ENCODE measurements around the gene EMP2.
"Not testable (repeated sequence)": the region's sequence is repeated elsewhere in the genome, so short reads cannot be mapped to it uniquely, and the experiment has no call there.

The EMP2 gene, protein sequence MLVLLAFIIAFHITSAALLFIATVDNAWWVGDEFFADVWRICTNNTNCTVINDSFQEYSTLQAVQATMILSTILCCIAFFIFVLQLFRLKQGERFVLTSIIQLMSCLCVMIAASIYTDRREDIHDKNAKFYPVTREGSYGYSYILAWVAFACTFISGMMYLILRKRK

DNA sequence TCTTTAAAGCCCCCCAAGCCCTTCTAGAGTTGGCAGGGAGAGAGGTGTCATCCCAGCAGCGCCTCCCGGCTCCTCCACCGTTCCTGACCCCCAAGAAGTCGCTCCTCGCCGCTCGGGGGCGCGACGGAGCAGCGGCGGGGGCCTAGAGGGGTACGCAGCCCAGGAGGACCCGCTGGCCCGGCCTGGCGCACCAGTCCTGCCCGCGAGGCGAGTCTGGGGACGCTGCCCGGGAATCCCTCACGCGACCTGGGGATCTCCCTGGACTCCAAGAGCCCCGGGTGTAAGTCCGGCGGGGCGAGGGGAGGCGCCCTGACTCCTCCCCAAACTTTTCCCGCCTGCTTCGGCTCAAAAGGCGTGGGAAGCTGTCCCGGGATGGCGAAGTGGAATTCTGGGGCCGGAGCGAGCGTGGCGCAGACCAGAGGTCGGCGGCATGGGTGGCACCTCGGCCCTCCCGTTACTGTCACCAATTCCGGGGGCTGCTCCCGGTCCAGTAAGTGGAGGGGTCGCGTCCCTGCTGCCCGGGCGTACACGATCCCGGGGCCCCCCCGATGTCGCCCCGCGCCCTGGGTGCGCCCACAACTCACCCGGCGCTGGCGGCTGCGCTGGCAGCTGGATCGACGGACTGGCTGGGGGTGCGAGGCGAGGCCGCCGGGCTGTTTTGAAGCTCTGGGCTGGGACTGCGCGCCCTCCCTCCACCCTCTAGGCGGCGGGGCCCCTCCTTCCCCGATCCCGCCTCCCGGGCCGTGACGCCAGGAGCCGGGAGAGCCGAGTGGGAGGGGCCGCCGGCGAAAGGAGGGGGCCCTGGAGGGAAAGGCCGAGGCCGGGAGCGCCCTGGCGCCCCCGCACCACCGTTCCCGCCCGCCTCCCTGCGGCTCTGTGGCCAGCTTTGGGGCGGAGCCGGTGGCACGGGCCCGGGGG lies at the start of gene EMP2:
TSS of gene EMP2 (minus strand) at position 634 of the 918 bp plus-strand sequence. CDS start 32,981 bp downstream, outside the sequence.
- no peak for DNase-seq

DNA sequence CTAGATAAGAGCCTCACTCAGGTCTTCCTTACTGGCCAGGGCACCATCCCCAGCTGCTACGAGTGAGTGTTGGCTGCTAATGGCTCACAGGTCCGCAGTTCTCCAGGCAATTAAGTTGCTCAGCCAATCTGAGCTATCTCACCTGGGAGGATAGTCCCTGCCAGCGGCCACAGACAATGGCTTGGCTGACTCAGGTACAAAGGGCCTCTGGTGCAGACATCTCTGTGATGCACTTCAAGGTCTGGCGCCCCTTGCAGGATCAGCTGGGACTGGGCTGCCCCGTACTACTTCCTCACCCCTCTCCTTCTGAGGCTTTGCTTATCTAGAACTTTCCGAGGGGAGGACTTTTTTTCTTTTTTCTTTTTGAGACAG lies 49.2 kb upstream of the EMP2 start:
- DNase-seq: no peak

DNA sequence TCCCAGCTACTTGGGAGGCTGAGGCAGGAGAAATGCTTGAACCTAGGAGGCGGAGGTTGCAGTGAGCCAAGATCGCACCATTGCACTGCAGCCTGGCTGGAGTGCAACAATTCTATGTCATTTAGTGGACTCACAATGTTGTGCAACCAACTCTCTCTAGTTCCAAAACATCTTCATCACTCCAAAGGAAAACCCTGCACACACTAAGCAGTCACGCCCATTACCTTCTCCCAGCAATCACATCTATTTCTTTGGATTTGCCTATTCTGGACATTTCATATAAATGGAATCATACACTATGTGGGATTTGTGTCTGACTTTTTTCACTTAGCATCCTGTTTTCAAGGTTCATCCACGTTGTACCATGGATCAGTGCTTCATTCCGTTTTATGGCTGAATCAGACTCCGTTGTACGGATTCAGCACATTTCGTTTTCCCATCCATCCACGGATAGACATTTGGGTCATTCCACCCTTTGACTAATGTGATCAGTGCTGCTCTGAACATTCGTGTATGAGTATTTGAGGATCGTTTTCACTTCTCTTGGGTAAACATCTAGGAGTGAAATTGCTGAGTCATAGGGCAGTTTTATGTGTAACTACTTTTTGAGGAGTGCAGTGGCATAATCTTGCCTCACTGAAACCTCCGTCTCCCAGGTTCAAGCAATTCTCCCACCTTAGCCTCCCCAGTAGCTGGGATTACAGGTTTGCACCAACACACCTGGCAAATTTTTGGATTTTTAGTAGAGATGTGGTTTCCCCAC lies 45.4 kb upstream of the EMP2 start:
- no peak for DNase-seq

DNA sequence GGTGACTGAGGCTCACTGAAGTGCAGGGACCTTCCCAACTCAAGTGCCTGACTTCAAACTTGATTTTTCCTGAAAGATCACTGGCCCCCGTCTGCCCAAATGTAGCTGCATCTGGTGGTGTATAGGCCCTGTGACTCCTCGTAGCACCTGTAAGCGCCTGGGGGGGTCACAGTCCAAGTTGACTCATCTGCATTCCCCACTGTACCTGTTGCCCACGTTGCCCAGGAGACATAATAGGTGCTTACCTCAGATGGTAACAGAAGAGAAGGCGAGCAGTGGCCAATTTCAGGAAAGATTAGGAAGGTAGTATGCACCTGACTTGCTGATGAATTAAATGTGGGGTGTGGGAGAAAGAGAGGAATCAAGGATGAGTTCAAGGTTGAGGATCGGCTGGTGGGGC lies 44.1 kb upstream of the EMP2 start:
- no peak for DNase-seq

DNA sequence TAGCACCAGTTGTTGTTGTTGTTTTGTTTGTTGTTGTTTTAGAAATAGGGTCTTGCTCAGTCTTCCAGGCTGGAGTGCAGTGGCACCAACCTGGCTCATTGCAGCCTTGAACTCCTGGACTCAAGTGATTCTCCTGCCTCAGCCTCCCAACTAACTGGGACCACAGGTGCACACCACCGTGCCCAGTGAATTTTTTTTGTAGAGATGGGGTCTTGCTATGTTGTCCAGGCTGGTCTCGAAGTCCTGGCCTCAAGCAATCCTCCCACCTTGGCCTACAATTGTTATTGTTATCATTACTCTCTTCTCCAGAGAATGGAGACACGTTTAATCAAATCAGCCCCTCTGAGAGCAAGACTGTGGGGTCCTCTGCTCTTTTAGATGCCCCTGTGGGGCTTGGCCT lies 42.7 kb upstream of the EMP2 start:
- DNase-seq: no peak

DNA sequence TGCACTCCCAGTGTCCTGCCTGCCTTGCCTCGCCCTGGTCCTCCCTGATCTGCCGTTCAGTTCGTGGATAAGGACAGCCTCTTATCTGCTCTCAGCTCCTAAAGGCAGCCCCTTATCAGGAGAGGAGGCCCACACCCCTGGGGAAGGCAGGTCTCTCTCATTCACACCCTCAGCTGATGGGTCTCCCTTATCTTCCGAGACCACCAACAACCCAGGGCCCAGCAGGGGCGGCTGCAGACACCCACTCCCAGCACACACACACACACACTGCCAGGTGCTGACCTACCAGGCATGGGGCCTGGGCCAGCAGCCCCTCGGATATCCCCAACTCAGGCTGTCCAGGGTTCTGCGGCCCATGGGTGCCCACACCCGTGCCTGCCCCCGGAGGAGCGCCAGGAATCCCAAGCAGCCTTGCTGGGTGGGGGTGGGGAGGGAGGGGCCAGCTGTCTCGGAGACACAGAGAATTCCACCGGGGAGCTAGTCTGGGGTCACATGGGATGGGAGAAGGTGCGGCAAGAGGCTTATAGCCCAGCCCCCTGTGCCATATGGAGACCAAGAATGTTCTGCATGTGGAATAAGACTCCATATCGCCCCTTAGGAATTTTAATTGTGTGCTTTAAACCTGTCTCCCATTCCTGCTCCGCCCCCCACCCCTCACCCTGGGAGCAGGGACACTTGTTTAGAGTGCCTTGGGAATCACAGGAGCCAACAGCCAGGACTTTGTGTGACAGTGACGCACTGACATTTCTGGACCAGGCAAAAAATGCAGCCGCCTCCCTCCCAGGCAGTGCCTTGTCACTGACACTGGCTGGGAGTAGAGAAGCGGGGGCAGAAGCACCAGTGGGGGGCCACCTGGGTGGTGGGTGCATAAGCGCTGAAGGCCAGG lies 41.9 kb upstream of the EMP2 start:
- no peak for DNase-seq

DNA sequence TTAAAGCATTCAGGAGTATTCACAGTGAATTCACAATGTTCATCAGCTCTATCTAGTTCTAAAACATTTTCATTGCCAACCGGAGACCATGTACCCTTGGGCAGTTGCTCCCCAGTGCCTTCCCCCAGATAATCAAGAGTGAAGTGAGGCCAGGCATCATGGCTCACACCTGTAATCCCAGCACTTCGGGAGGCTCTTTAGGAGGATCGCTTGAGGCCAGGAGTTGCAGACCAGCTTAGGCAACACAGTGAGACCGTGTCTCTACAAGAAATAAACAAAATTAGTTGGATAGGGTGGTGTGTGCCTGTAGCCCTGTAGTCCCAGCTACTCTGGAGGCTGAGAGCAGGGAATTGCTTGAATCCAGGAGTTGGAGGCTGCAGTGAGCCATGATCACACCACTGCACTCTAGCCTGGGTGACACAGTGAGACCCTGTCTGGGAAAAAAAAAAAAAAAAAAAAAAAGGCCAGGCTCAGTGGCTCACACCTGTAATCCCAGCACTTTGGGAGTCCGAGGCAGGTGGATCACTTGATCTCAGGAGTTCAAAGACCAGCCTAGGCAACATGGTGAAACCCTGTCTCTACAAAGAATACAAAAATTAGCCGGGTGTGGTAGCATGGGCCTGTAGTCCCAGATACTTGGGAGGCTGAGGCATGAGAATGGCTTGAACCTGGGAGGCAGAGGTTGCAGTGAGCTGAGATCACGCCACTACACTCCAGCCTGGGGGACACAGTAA lies 41.0 kb upstream of the EMP2 start:
- DNase-seq: not testable (repeated sequence)

DNA sequence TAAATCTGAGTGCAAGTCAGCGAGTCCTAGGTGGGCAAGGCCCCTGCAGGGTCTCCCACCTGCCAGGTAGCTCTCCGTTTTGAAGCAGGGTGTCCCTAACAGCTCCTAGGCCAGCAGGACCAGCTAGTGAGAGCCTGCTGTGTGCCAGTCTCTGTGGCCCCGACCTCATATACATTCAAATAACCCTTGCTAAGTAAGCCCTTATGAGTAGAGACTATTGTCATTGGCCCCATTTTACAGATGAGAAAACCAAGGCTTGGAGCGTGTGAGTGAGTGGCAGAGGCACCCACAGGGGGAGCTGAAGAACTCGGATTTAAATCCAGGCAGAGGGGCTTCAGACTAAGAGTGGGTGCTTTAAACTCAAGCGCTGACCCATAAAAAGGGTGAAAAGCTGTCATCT lies 39.7 kb upstream of the EMP2 start:
- no peak for DNase-seq

DNA sequence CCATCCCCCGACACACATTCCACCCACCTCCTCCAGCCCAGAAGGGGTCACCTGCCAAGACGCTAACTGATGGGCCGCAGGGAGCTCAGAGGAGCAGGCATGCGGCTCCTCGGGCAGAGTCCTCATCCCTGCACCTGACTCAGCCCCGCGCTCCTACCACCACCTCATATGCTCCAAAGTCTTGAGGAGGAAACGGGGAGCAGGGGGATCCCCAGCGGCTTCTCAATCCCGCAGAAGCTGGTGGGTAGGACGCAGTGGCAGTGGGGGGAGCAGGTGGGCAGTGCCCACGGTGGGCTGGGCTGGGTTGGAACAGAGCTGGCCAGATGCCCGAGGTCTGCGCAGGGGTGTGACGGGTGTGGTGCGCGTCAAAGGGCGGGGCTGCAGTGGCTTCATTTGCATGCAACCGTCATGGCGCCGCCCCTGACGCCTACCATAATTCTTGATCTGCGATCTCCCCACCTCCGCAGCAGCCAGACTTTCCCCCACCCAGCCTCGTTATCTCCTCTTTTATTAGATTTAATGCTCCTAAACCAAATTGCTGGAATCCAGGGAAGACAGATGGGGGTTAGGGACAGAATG lies 39.0 kb upstream of the EMP2 start:
- no peak for DNase-seq

DNA sequence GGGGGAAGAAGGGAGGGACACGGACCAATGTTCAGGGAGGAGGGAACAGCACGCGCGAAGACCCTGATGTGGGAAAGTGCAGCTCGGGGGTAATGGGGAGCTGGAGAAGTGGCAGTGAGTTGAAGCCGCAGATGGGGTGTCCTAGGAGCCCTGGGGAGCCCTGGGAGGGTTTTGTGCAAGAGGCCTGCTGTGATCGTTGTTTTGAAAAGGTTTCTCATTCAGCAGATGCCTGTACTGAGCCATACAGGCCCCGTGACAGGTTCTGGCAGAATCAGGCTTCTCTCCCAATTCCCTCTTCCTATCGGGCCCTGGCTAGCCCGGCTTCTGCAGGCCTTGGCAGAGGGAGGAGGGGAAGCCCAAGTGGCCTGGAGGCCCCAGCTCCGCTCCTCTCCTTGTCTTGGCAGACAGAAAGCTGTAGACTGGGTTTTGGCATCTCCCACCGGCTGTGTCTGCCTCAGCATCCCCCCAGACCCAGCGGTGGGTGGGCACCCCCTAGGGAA lies 38.4 kb upstream of the EMP2 start:
- no peak for DNase-seq

DNA sequence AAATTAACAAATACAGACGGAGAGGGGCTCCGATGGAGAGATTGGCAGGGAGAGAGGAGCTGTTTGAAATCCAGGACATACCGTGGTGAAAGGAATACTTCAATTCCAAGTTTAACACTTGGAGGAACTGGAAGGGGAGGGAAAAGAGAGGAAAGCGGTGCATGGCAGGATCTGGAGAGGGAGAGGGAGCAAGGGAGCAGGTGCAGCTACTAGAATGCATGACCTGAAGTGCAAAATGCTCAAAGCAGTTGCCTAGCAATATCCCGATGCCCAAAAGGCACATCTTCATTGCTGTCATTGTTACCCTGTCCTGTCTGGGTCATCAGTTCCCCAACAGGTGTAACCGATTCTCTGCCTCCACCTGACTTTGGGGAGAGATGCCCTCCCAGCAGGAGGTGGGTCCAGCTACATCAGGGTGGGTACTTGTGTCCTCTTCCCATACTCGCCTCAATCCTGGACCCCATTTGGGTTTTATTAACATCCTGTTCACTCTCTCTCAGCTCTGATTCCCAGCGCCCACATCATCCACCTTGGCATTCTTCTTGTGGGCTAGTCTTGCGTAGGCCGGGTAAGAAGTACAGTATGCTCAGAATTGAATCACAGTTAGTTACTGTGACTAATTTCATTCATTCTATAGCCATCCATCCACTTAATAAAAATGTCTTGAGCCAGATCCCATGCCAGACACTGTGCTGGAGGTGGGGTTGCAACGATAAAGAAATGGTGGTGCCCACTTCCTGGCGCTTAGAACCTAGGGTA lies 37.4 kb upstream of the EMP2 start:
- no peak for DNase-seq

DNA sequence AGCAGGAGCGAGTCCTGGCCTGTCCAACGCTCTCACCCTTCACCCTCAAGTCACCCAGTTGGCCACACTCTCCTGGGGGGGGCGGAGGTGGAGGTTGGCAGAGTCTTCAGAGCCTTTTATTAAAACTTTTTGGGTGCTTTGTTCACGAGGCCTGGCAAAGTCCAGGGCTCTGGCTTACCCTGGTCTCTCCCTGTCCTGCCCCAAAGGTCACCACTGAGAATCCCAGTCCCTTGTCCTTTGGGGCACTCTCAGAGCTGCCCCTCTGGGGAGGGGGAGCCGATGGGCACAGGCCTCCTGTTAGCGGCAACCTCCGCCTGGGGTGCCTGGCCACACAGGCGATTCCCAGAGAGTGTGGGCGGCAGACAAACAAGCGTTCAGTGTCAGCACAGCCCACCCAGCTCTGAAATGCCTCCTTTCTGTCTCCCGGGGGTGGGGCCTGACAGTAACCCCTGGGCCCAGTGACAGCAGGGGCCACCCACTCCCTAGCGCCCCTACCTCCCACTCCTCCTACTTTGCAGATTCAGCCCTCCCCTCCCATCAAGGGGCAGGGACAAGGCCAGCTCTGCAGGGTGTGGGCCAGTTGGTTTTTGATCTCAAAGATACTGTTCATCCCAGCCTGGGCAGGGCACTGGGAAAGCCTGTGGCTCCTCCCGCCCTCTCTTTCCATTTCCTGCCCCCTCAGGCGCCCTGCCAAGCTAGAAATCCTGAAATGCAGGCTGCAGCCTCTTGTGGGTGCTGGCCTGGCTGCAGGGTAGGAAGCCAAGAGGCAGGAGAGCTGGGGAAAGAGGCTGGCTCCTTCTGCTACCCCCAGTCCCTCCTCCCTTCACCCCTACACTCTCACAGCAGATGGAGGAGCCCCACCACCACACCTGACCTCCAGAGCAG lies 36.6 kb upstream of the EMP2 start:
- DNase-seq: no peak

DNA sequence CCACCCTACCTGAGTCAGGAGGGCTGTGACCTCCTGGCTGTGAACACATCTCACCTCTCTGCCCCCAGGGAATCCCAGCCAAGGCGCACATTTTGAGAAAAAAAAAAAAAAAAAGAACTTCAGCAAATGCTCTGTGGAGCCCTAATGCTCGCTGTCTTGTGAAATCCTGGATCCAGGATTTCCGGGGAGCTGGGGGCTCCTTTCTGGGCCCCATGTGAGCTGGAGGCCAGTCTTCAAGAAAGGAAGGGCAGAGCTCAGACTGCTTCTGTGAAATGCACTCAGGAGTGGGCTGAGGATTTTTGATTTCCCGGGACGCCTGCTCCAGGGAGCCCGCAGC lies 36.0 kb upstream of the EMP2 start:
- DNase-seq: no peak

DNA sequence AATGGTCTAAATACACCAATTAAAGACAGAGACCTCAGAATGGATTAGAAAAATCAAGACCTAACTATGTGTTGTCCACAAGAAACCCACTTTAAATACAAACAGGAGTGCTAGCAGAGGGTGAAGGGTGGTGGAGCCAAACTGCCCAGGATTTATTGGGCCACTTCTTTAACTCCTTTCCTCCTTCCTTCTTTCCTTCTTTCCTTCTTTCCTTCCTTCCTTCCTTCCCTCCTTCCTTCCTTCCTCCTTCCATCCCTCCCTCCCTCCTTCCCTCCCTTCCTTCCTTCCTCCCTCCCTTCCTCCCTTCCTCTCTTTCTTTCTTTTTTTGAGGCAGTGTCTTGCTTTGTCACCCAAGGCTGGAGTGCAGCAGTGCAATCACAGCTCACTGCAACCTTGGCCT lies 34.3 kb upstream of the EMP2 start:
- DNase-seq: no peak

DNA sequence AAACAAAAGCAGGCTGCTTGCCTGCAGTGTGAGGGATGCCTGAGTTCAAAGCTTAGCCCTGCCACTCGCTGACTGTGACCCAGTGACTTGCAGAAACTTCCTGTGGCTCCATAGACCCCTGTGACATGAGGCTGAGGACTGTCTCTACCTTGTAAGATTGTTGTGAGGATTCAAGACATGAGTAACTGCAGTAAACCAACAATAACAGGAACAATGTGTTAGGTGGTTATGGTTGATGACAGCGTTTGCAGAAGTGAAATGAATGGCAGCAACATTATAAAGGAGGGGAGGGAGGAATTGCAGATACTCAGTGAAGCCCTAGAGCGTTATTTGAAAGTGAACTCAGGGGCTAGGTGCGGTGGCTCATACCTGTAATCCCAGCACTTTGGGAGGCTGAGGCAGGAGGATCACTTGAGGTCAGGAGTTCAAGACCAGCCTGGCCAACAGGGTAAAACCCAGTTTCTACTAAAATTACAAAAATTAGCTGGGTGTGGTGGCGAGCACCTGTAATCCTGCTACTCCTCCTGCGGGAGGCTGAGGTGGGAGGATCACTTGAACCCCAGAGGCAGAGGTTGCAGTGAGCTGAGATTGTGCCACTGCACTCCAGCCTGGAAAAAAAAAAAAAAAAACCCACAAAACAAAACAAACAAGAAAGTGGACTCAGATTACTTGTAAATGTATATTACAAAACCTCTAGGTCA lies 33.5 kb upstream of the EMP2 start:
- DNase-seq: no peak

DNA sequence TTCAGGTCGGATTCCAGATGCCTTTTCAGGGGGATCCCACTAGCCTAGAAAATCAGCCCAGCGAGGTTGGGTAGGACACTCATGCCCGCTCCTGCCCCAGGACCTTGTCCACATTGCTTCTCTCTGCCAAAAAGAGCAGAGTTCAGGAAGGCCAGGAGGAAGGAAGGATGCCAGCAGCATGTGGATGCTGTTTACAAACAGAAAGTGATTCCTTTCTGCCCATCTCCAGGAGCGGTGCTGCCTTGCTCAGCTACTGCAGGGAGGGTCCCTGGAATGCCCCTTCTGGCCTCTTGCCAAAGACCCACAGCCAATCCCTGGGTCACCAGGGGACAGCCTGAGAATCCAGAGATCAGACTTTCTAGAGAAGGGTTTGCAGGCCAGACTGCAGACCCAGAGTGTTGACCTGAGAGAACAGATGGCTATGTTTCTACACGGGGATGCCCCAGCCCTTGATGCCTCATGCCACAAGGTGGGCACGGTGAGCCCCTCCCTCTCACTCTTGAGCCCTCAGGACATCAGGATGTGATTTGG lies 32.3 kb upstream of the EMP2 start:
- no peak for DNase-seq

DNA sequence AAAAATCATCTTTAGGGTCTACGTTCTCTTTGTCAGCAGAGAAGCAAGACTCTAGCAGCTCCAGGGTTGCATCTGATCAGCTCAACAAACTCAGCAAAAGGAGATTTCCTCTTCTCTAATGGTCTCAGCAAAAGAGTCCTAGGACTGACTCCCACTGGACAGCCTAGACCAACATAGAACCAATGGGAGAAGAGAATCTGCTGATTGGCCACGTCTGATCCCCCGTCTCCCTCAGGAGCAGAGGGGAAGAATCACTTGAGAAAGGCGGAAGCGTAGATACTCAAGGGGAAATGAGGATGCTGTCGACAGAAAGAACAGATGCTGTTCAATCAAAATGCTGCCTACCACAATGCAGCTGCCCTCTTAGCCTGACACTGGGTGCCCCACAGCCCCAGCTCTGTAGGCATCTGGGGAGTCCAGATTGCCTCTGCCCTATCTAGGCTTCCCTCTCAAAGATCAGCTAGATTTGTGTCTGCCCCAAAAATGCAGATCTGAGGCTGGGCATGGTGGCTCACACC lies 31.5 kb upstream of the EMP2 start:
- no peak for DNase-seq

DNA sequence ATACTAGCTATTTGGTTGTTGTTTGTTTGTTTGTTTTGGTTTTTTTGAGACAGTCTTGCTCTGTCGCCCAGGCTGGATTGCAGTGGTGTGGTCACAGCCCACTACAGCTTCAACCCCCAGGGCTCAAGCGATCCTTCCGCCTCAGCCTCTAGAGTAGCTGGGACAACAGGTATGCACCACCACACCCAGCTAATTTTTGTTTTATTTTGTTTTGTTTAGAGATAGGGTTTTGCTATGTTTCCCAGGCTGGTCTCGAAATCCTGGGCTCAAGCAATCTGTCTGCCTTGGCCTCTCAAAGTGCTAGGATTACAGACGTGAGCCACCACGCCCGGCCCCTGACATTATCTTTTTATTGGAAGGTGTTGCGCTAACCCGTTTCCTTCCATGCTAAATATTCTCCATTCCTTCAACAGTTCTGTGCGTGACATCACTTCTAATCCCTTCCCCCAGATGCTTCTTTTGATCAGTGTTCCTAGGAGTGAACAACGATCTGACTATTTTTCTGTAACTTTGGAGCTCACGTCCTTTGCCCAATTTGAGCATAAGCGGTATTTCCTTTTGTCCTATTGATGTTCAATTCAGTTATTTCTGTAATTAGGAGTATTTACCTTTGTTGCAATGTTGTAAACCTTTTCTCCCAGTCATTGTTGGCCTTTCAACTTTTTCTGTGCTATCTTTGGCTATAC lies 30.2 kb upstream of the EMP2 start:
- DNase-seq: no peak

Measured in CD4-positive, alpha-beta T cell treated with Interleukin-12 subunit alpha and Interleukin-12 subunit beta, for 1 hour (primary cell).